Measurements from ENCODE around the gene APBB1. TPM values are rescaled to one million over a fixed set of nuclear protein-coding genes. Genes with fewer than 3 reads are reported as not detected.

APBB1 gene
- total and polyA plus RNA-seq, 9 of the 15 experiments (the other 6 are each of a cell fraction or from before 2014, with no cell fraction given), result 0.04 to 0.73 (median 0.40) TPM

GRCh38 chr11:6389905-6390717 lies 28.8 kb downstream of the APBB1 start, which contains the start of gene SMPD1 (continued):
- TF ChIP-seq, protein P1, sequence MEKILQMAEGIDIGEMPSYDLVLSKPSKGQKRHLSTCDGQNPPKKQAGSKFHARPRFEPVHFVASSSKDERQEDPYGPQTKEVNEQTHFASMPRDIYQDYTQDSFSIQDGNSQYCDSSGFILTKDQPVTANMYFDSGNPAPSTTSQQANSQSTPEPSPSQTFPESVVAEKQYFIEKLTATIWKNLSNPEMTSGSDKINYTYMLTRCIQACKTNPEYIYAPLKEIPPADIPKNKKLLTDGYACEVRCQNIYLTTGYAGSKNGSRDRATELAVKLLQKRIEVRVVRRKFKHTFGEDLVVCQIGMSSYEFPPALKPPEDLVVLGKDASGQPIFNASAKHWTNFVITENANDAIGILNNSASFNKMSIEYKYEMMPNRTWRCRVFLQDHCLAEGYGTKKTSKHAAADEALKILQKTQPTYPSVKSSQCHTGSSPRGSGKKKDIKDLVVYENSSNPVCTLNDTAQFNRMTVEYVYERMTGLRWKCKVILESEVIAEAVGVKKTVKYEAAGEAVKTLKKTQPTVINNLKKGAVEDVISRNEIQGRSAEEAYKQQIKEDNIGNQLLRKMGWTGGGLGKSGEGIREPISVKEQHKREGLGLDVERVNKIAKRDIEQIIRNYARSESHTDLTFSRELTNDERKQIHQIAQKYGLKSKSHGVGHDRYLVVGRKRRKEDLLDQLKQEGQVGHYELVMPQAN (IDR thresholded peaks at IDR 0.05; ENCODE audit: borderline replicate concordance), result peak; percentile 68; the same call in 1 of the 2 replicates
- TF ChIP-seq ZFP30 (CRISPR knock-in tag; IDR thresholded peaks at IDR 0.05; ENCODE audit: borderline replicate concordance) (no peak), PPARD (CRISPR knock-in tag; IDR thresholded peaks at IDR 0.05) (no peak), LCOR (CRISPR knock-in tag; IDR thresholded peaks at IDR 0.05) (peak; percentile 78), ZNF3 (CRISPR knock-in tag; IDR thresholded peaks at IDR 0.05) (no peak), ZBTB43 (CRISPR knock-in tag; IDR thresholded peaks at IDR 0.05) (no peak), TCF7L2 (IDR thresholded peaks at IDR 0.05; ENCODE audit: low read depth, low read length) (no peak), USF2 (CRISPR knock-in tag; IDR thresholded peaks at IDR 0.05) (no peak), GTF2E2 (tag; IDR thresholded peaks at IDR 0.05) (no peak), HES1 (IDR thresholded peaks at IDR 0.05; ENCODE audit: low read depth) (peak; percentile 90), PCBP2 (IDR thresholded peaks at IDR 0.05; ENCODE audit: low read depth, low read length, poor library complexity, severe bottlenecking) (no peak), TGIF2 (CRISPR knock-in tag; IDR thresholded peaks at IDR 0.05) (peak; percentile 89), ASH1L (IDR thresholded peaks at IDR 0.05; ENCODE audit: borderline replicate concordance, low read depth, partially characterized antibody) (no peak), CCNT2 (IDR thresholded peaks at IDR 0.05; ENCODE audit: borderline replicate concordance, extremely low read depth, insufficient read length, low read depth, low read length) (peak; percentile 96), ELF1 (tag; IDR thresholded peaks at IDR 0.05) (no peak), HLTF (IDR thresholded peaks at IDR 0.05) (no peak), KAT7 (CRISPR knock-in tag; IDR thresholded peaks at IDR 0.05; ENCODE audit: borderline replicate concordance) (no peak), KLF16 (IDR thresholded peaks at IDR 0.05) (no peak), CREB1 (IDR thresholded peaks at IDR 0.05) (peak; percentile 29), CREB1 (CRISPR knock-in tag; IDR thresholded peaks at IDR 0.05) (peak; percentile 51; the same call in 1 of the 2 replicates)
- TF ChIP-seq, protein P2, sequence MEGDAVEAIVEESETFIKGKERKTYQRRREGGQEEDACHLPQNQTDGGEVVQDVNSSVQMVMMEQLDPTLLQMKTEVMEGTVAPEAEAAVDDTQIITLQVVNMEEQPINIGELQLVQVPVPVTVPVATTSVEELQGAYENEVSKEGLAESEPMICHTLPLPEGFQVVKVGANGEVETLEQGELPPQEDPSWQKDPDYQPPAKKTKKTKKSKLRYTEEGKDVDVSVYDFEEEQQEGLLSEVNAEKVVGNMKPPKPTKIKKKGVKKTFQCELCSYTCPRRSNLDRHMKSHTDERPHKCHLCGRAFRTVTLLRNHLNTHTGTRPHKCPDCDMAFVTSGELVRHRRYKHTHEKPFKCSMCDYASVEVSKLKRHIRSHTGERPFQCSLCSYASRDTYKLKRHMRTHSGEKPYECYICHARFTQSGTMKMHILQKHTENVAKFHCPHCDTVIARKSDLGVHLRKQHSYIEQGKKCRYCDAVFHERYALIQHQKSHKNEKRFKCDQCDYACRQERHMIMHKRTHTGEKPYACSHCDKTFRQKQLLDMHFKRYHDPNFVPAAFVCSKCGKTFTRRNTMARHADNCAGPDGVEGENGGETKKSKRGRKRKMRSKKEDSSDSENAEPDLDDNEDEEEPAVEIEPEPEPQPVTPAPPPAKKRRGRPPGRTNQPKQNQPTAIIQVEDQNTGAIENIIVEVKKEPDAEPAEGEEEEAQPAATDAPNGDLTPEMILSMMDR (IDR thresholded peaks at IDR 0.05 in 2 of 3, conservative IDR thresholded peaks at IDR 0.05 in 1 of 3; ENCODE audit: insufficient read depth in 2 of 3, low read depth in 1 of 3, low read length in 3 of 3), result no peak

All from K562 (cell line).